DMS53 treated with DMSO at 0.1 percent for 48 hours (cell line): Measurements from ENCODE around the gene ADSL.

Experiments used
- DNase-seq: peaks from one replicate; lab custom pipeline; 2025; ENCODE audit not compliant: unreplicated experiment; lab: John Stamatoyannopoulos, UW

Gene ADSL

GRCh38 chr22:40415531-40416266 lies 69.4 kb downstream of the ADSL start:
- no peak for DNase-seq

- no peak for DNase-seq
Observed at GRCh38 chr22:40416267-40416570, 69.9 kb downstream of the ADSL start.

- DNase-seq, result no peak
Observed at GRCh38 chr22:40416636-40417035, 70.3 kb downstream of the ADSL start.

- no peak for DNase-seq
Observed at GRCh38 chr22:40417041-40417440, 70.7 kb downstream of the ADSL start.

GRCh38 chr22:40417881-40418280 lies 71.6 kb downstream of the ADSL start:
- DNase-seq, result no peak

- no peak for DNase-seq
Observed at GRCh38 chr22:40418366-40419201, 72.3 kb downstream of the ADSL start.

GRCh38 chr22:40419718-40420117 lies 73.4 kb downstream of the ADSL start:
- no peak for DNase-seq

- no peak for DNase-seq
Observed at GRCh38 chr22:40420341-40421081, 74.2 kb downstream of the ADSL start.

- DNase-seq, result no peak
Observed at GRCh38 chr22:40421082-40421350, 74.7 kb downstream of the ADSL start.

- no peak for DNase-seq
Observed at GRCh38 chr22:40421941-40422340, 75.6 kb downstream of the ADSL start.

- no peak for DNase-seq
Observed at GRCh38 chr22:40422558-40423309, 76.4 kb downstream of the ADSL start.

- DNase-seq, result no peak
Observed at GRCh38 chr22:40423310-40423688, 77.0 kb downstream of the ADSL start.

- DNase-seq, result no peak
Observed at GRCh38 chr22:40423882-40424640, 77.8 kb downstream of the ADSL start.

GRCh38 chr22:40425082-40425481 lies 78.8 kb downstream of the ADSL start:
- no peak for DNase-seq

- no peak for DNase-seq
Observed at GRCh38 chr22:40426594-40427333, 80.5 kb downstream of the ADSL start.

GRCh38 chr22:40428796-40429195 lies 82.5 kb downstream of the ADSL start:
- DNase-seq, result no peak

- no peak for DNase-seq
Observed at GRCh38 chr22:40429481-40429880, 83.2 kb downstream of the ADSL start.

GRCh38 chr22:40430991-40431390 lies 84.7 kb downstream of the ADSL start:
- DNase-seq, result no peak

GRCh38 chr22:40432157-40432556 lies 85.9 kb downstream of the ADSL start:
- no peak for DNase-seq

GRCh38 chr22:40432625-40433024 lies 86.3 kb downstream of the ADSL start:
- no peak for DNase-seq
